ENCODE data around the gene TAS2R5. TPM values are rescaled to one million over a fixed set of nuclear protein-coding genes. Genes with fewer than 3 reads are reported as not detected.
"Not testable (repeated sequence)": the region's sequence is repeated elsewhere in the genome, so short reads cannot be mapped to it uniquely, and the experiment has no call there.

TAS2R5 gene
- 0.33 TPM for polyA plus RNA-seq

- H3K4me3 Mint-ChIP-seq = no peak within 1 kb of the TSS
- H3K4me1 Mint-ChIP-seq = peaks cover 0 to 3% (median 0%) of the 10 kb centered on the region in 3 donors
- peaks cover 16% of the 10 kb centered on the region for H3K36me3 Mint-ChIP-seq
- no peaks in the 10 kb centered on the region for H3K27me3 Mint-ChIP-seq
- H3K27ac Mint-ChIP-seq = peak within 1 kb of the TSS in 1 of 3 donors; percentile 31
- no peaks in the 10 kb centered on the region for H3K9me3 Mint-ChIP-seq
Observed at GRCh38 chr7:141789917-141790316, at the start of gene TAS2R5. Gene TAS2R5, plus strand, starts transcription at chr7:141790217. Its CDS starts 145 bp downstream, at chr7:141790362.

DNA sequence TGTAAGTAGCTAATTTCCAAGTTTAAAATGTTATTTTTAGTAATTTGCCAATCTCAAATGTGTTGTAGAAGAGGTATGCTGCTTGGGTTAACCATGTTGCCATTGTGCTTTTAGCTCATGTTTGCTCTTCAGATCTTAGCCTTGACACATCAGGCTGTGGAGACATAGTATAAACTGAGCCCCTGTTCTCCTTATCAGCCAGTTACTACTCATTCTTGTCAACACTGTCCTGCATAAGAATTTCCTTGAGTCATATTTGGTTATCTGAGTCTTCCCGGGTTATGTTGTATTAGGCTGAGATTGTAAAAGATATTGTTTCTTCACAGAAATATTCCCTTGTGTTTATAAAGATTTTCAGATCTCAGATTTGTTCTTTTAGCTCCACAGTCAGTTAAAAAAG is 47.8 kb upstream of the TAS2R5 start:
- peak overlapping the region in 1 of 4 donors; percentile 20 for H3K4me3 Mint-ChIP-seq
- no peaks in the 10 kb centered on the region for H3K27me3 Mint-ChIP-seq
- peaks cover 17 to 29% (median 26%) of the 10 kb centered on the region in 3 donors for H3K4me1 Mint-ChIP-seq
- H3K36me3 Mint-ChIP-seq = peaks cover 4% of the 10 kb centered on the region
- H3K27ac Mint-ChIP-seq = no peak overlapping the region
- no peaks in the 10 kb centered on the region for H3K9me3 Mint-ChIP-seq

DNA sequence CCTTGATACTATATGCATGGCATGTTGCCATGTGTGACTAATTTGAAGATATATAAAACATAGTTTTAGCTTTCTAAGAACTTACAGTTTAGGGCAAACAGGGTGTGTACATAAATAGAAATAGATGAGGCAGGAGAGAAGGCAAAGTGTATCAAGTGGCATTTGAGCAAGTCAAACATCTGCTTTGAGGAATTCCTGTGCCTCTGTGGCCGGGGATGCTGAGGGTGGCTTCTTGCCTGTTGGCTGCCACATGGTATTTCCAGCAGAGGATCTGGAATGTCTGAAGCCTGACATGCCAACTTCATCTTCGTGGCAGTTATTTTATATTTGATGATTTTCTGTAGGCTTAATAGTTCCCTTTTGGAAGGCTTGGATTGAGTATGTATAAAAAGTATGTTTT is 45.9 kb upstream of the TAS2R5 start:
- H3K9me3 Mint-ChIP-seq = no peaks in the 10 kb centered on the region
- H3K36me3 Mint-ChIP-seq = peaks cover 4% of the 10 kb centered on the region
- peak overlapping the region in 1 of 3 donors; percentile 8 for H3K27ac Mint-ChIP-seq
- H3K4me1 Mint-ChIP-seq = peaks cover 5 to 16% (median 13%) of the 10 kb centered on the region in 3 donors
- H3K4me3 Mint-ChIP-seq = no peak overlapping the region
- no peaks in the 10 kb centered on the region for H3K27me3 Mint-ChIP-seq

DNA sequence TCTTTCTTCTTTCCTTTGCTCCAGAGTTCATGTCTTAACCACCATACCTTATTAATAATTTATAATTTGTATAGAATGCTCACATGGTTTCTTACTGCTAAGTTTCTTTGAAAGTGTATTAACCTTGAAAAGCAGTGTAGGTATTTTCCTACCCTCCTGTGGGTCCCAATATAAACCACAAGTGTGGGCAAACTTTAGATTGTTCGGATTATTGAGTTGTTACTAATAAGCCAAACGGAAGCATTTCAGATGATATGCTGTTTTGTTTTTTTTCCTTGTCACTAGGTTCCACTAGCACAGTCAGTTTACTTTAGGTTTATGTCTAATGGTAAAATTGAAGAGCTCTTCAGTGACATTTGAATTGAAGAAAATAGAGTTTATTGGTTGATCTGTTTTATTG is 41.6 kb upstream of the TAS2R5 start:
- Mint-ChIP-seq H3K36me3 (peaks cover 27% of the 10 kb centered on the region), H3K9me3 (peaks cover 3 to 22% (median 9%) of the 10 kb centered on the region in 3 donors), H3K27ac (no peak overlapping the region), H3K4me1 (no peaks in the 10 kb centered on the region), H3K27me3 (no peaks in the 10 kb centered on the region), H3K4me3 (no peak overlapping the region)

GRCh38 chr7:141751904-141752303 is 38.1 kb upstream of the TAS2R5 start:
- H3K4me1 Mint-ChIP-seq, H3K27ac Mint-ChIP-seq, H3K27me3 Mint-ChIP-seq, H3K4me3 Mint-ChIP-seq: not testable (repeated sequence)
- peaks cover 3 to 22% (median 9%) of the 10 kb centered on the region in 3 donors for H3K9me3 Mint-ChIP-seq
- H3K36me3 Mint-ChIP-seq = peaks cover 35% of the 10 kb centered on the region

GRCh38 chr7:141752634-141753033 is 37.4 kb upstream of the TAS2R5 start:
- Mint-ChIP-seq H3K9me3 (peaks cover 3 to 22% (median 9%) of the 10 kb centered on the region in 3 donors), H3K4me1 (no peaks in the 10 kb centered on the region), H3K36me3 (peaks cover 35% of the 10 kb centered on the region), H3K27me3 (no peaks in the 10 kb centered on the region), H3K27ac (no peak overlapping the region), H3K4me3 (no peak overlapping the region)

DNA sequence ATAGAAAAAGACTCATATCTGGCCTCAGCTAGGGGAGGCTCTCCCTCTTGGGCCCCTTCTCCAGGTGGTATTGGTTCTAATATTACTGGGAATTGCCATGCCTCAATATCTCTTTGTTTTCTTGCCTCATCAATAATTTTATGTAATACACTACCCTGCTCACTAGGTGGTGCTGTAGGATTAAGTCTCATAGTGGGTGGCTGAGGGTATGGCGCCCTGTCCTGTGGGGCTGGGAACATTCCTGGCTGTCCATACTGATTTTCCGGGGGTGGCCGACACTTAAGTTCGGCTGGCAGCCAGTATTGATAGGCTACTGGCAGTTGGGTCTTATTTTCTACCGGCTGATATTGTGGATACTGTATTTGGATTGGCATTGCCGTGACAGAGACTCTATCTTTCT is 35.1 kb upstream of the TAS2R5 start:
- Mint-ChIP-seq H3K4me1 (no peaks in the 10 kb centered on the region), H3K27me3 (no peaks in the 10 kb centered on the region), H3K36me3 (peaks cover 34% of the 10 kb centered on the region), H3K9me3 (peaks cover 3 to 20% (median 8%) of the 10 kb centered on the region in 3 donors), H3K4me3 (no peak overlapping the region), H3K27ac (peak overlapping the region in 1 of 3 donors; percentile 23)

DNA sequence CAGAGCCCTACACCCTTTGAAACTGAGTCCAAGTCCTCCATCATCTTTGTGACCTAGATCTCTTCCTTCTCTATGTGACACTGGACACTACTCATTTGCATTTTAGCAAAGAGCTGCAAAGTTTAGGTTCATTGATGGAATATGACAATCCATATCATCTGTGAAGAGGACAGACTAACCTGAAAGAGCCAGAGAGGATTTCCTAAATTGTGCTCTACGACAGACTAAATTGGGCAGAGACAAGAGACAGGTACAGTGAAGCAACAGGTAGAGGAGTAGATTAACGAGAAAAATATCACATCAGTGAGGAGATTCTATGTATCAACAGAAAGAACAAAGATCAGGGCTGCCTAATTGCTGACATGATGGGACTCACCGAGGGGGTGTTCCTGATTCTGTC is 26.2 kb upstream of the TAS2R5 start, which contains the start of gene TAS2R3:
TAS2R3 (plus strand) TSS at position 301 of the 400 bp plus-strand sequence; CDS start at position 363, 62 bp downstream.
- H3K36me3 Mint-ChIP-seq = peaks cover 6% of the 10 kb centered on the region
- no peaks in the 10 kb centered on the region for H3K4me1 Mint-ChIP-seq
- H3K27ac Mint-ChIP-seq = no peak within 1 kb of the TSS
- no peaks in the 10 kb centered on the region for H3K27me3 Mint-ChIP-seq
- H3K4me3 Mint-ChIP-seq = no peak within 1 kb of the TSS
- peaks cover 0 to 1% (median 0%) of the 10 kb centered on the region in 3 donors for H3K9me3 Mint-ChIP-seq

GRCh38 chr7:141770083-141770583 is 19.9 kb upstream of the TAS2R5 start:
- H3K4me1 Mint-ChIP-seq, H3K27me3 Mint-ChIP-seq, H3K9me3 Mint-ChIP-seq, H3K4me3 Mint-ChIP-seq, H3K27ac Mint-ChIP-seq: not testable (repeated sequence)
- H3K36me3 Mint-ChIP-seq = peaks cover 12% of the 10 kb centered on the region

DNA sequence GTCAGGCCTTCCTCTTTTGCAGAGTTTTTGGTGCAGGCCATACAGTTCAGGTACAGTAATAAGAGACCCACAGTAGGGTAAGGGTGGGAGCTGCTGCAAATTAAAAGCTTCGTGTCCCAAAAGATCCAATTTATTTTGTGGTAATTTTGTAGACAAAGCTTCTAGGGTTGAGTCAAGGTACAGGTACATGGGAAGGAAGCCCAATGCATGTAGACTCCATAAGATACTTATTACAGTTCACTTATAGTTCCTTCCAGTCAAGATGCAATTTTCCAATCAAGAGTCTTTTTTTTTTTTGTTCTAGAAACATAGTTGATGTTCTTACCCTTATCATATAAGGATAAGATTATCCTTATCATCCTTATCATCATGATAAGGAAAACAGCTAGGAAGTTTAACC is 13.6 kb upstream of the TAS2R5 start, which contains the start of gene TAS2R4:
TAS2R4 (plus strand) TSS at position 301 of the 400 bp plus-strand sequence. CDS start 1,815 bp downstream, outside the sequence.
- Mint-ChIP-seq H3K4me3 (no peak within 1 kb of the TSS), H3K36me3 (peaks cover 16% of the 10 kb centered on the region), H3K4me1 (peaks cover 0 to 4% (median 2%) of the 10 kb centered on the region in 3 donors), H3K9me3 (peaks cover 0 to 2% (median 0%) of the 10 kb centered on the region in 3 donors), H3K27ac (no peak within 1 kb of the TSS), H3K27me3 (no peaks in the 10 kb centered on the region)

DNA sequence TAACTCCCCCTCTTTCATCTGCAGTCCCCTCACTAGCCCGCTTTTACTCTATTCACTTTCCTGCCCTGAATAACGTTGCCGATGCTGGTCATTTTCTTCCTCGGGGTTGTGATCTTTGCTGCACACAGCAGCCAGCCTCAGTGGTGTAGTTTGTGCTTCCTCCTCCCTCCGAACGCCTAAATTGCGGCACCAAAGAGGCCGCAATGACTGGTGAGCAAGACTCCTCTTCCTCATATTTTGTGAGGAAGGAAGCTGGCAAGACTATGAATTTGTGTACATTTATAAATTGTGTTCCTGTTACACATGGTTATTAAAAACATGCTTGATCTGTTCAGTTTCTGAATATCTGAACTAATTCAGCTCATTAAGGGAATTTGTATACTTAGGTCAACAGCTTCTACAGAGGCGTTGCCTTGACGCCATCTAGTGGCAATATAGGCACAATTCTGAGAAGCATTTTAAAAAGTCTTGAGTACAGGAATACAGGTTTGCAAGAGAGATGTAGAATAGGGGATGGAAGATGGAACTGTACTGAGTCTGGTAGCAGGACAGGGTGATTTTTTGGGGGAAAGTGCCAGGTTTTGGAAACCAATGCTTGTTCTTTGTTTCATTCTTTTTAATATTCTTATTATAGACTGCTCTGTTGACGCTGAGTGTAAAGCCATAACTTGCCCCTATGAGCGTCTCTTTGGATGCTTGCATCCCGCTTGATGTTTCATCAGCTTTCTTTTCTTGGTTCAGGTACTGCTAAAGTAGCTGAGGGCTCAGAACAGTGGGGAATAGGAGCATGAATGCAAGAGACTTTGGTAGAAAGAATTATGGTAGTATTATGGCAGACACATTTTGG is 4.1 kb upstream of the TAS2R5 start:
- H3K4me1 Mint-ChIP-seq = peaks cover 0 to 3% (median 0%) of the 10 kb centered on the region in 3 donors
- H3K4me3 Mint-ChIP-seq = no peak overlapping the region
- no peak overlapping the region for H3K27ac Mint-ChIP-seq
- no peaks in the 10 kb centered on the region for H3K27me3 Mint-ChIP-seq
- H3K9me3 Mint-ChIP-seq = no peaks in the 10 kb centered on the region
- peaks cover 4% of the 10 kb centered on the region for H3K36me3 Mint-ChIP-seq

GRCh38 chr7:141788296-141788695 is 1.7 kb upstream of the TAS2R5 start:
- H3K9me3 Mint-ChIP-seq = no peaks in the 10 kb centered on the region
- no peak overlapping the region for H3K4me3 Mint-ChIP-seq
- H3K36me3 Mint-ChIP-seq = peaks cover 14% of the 10 kb centered on the region
- peak overlapping the region in 1 of 3 donors; percentile 14 for H3K27ac Mint-ChIP-seq
- peaks cover 0 to 3% (median 0%) of the 10 kb centered on the region in 3 donors for H3K4me1 Mint-ChIP-seq
- no peaks in the 10 kb centered on the region for H3K27me3 Mint-ChIP-seq

GRCh38 chr7:141792526-141792925 is 2.5 kb downstream of the TAS2R5 start:
- no peak overlapping the region for H3K27ac Mint-ChIP-seq
- H3K36me3 Mint-ChIP-seq = peaks cover 24% of the 10 kb centered on the region
- no peaks in the 10 kb centered on the region for H3K27me3 Mint-ChIP-seq
- no peak overlapping the region for H3K4me3 Mint-ChIP-seq
- H3K9me3 Mint-ChIP-seq = no peaks in the 10 kb centered on the region
- peaks cover 0 to 2% (median 0%) of the 10 kb centered on the region in 3 donors for H3K4me1 Mint-ChIP-seq

DNA sequence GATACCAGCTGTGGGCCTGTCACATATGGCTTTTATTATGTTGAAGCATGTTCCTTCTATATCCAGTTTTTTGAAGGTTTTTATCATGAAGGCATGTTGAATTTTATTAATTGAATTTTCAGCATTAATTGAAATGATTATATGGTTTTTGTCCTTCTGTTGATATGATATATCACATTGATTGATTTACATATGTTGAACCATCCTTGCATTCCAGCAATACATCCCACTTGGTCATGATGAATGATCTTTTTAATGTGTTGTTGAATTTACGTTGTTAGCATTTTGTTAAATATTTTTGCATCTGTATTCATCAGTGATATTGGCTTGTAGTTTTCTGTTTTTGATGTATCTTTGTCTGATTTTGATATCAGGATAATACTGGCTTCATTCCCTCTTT is 30.1 kb downstream of the TAS2R5 start:
- no peak overlapping the region for H3K27ac Mint-ChIP-seq
- H3K27me3 Mint-ChIP-seq = peaks cover 1% of the 10 kb centered on the region
- peaks cover 10 to 35% (median 32%) of the 10 kb centered on the region in 3 donors for H3K9me3 Mint-ChIP-seq
- H3K36me3 Mint-ChIP-seq = peaks cover 7% of the 10 kb centered on the region
- no peak overlapping the region for H3K4me3 Mint-ChIP-seq
- H3K4me1 Mint-ChIP-seq = no peaks in the 10 kb centered on the region

- not testable (repeated sequence) for H3K27ac Mint-ChIP-seq, H3K4me1 Mint-ChIP-seq, H3K4me3 Mint-ChIP-seq, H3K27me3 Mint-ChIP-seq
- Mint-ChIP-seq H3K9me3 (peaks cover 10 to 35% (median 32%) of the 10 kb centered on the region in 3 donors), H3K36me3 (peaks cover 12% of the 10 kb centered on the region)
Observed at GRCh38 chr7:141822432-141822831, 32.4 kb downstream of the TAS2R5 start.

Data from IgD-negative memory B cell (primary cell).